Sigmoid colon (tissue), 4 donors: ENCODE data around the gene DDR1.

ENCODE experiments used
- CTCF ChIP-seq, 4 experiments: fragments of 450-650 bp in 3 of 4; fragments of 200-600 bp in 1 of 4; IDR thresholded peaks; one replicate each; pipeline ENCODE4 v1.5.1; 2016 to 2019; ENCODE audit warnings: antibody characterized with exemption in 4 of 4, mild to moderate bottlenecking in 3 of 4, moderate library complexity in 2 of 4
- EP300 ChIP-seq, 4 donors: sonication (generic); formaldehyde crosslinking; IDR thresholded peaks; one replicate each; pipeline ENCODE4 v1.6.1; 2017; ENCODE audit warnings: antibody characterized with exemption in 4 of 4
- POLR2A ChIP-seq, 2 donors: fragments of 450-650 bp; IDR thresholded peaks; one replicate each; pipeline ENCODE4 v1.6.1; 2016; ENCODE audit warnings: antibody characterized with exemption in 2 of 2, mild to moderate bottlenecking in 2 of 2, moderate library complexity in 2 of 2
- POLR2AphosphoS5 ChIP-seq, 4 donors: sonication (generic); formaldehyde crosslinking; IDR thresholded peaks; one replicate each; pipeline ENCODE4 v1.6.1; 2017; ENCODE audit warnings: antibody characterized with exemption in 4 of 4

- TF ChIP-seq CTCF (IDR thresholded peaks at IDR 0.05), result no peak
- no peak for TF ChIP-seq POLR2AphosphoS5 (IDR thresholded peaks at IDR 0.05)
- no peak for TF ChIP-seq POLR2A (IDR thresholded peaks at IDR 0.05)
- no peak for TF ChIP-seq EP300 (IDR thresholded peaks at IDR 0.05)
Measured at GRCh38 chr6:30888816-30889495, 4.6 kb downstream of the DDR1 start.
